HFFc6 (cell line): ENCODE measurements around the gene SLC10A7. TPM values are rescaled to one million over a fixed set of nuclear protein-coding genes. Genes with fewer than 3 reads are reported as not detected.

Experiments used
- DNase-seq: peaks from one replicate; pipeline ENCODE4 v3.0.0-alpha.2; 2018
- H3K27ac Mint-ChIP-seq: 2 replicates; pipeline ENCODE4 v1.8.0; 2020; ENCODE audit warnings: mild to moderate bottlenecking, mixed read lengths
- H3K27me3 Mint-ChIP-seq: 2 replicates; pipeline ENCODE4 v1.8.0; 2021; ENCODE audit warnings: mild to moderate bottlenecking, moderate library complexity, mixed read lengths; ENCODE audit not compliant: insufficient read depth
- H3K36me3 Mint-ChIP-seq: 2 replicates; pipeline ENCODE4 v1.8.0; 2021; ENCODE audit warnings: low read depth, mixed read lengths
- H3K4me1 Mint-ChIP-seq: 2 replicates; pipeline ENCODE4 v1.8.0; 2020; ENCODE audit warnings: low read depth, mixed read lengths
- H3K4me3 Mint-ChIP-seq: 2 replicates; pipeline ENCODE4 v1.8.0; 2020; ENCODE audit warnings: mild to moderate bottlenecking, moderate library complexity, mixed read lengths
- H3K9me3 Mint-ChIP-seq: 2 replicates; pipeline ENCODE4 v1.8.0; 2020; ENCODE audit warnings: mild to moderate bottlenecking, mixed read lengths
- CTCF ChIP-seq: fragments of 200-600 bp; sonication (generic); IDR thresholded peaks from 2 replicates; pipeline ENCODE4 v1.5.0; 2021; ENCODE audit warnings: antibody characterized with exemption, mild to moderate bottlenecking
- total RNA-seq, 6 experiments: library from RNA; stranded (reverse); fragmentation: NEBNext Ultra II Directional; extraction: Animal tissue kit (Norgen Biotek cat#: 25700); gene quantifications; 2 replicates in 1 of 6; 3 replicates in 5 of 6; pipeline ENCODE4 v1.2.3, GENCODE V29; 2021

The SLC10A7 gene
- total RNA-seq, 6 experiments from 2014 or later, result 8.8 to 13.2 (median 10.7) TPM

GRCh38 chr4:146236216-146236615, 285.5 kb downstream of the SLC10A7 start:
- Mint-ChIP-seq H3K4me1 (peaks cover 14% of the 10 kb centered on the region), H3K27me3 (peaks cover 1% of the 10 kb centered on the region), H3K36me3 (peaks cover 6% of the 10 kb centered on the region; the same call in 1 of the 2 replicates), H3K27ac (no peak overlapping the region), H3K4me3 (no peak overlapping the region), H3K9me3 (peaks cover 7% of the 10 kb centered on the region)
- no peak for TF ChIP-seq CTCF
- no peak for DNase-seq

DNA sequence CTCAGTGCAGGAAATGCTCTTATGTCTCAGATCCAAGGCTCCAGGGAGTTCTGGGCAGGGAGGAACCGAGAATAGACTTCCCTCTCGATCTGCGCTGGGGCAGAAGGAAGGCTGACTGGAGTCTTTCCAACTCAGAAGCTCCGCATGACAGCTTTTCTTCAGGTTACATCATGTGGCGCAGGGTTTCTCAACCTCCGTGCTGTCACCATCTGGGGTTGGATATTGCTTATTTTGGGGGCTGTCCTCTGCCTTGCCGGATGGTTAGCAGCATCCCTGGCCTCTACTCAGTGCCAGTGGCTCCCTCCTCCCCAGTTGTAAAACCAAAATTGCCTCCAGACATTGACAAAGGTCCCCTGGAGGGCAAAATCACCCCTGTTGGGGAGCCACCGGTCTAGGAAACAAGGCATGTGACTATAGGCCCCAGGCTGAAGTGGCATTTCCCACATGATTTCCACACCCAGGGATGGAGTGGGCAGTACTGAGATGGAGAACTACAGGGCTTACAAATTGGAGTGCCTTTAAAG, 286.0 kb downstream of the SLC10A7 start:
- Mint-ChIP-seq H3K4me3 (no peak overlapping the region), H3K9me3 (peaks cover 7% of the 10 kb centered on the region), H3K4me1 (peaks cover 9% of the 10 kb centered on the region), H3K27me3 (peaks cover 1% of the 10 kb centered on the region), H3K36me3 (peaks cover 6% of the 10 kb centered on the region; the same call in 1 of the 2 replicates), H3K27ac (no peak overlapping the region)
- no peak for TF ChIP-seq CTCF
- DNase-seq, result no peak

- no peak for DNase-seq
- H3K4me1 Mint-ChIP-seq, result no peaks in the 10 kb centered on the region
- no peak for TF ChIP-seq CTCF
Observed at GRCh38 chr4:146232131-146232722, 289.5 kb downstream of the SLC10A7 start.

DNA sequence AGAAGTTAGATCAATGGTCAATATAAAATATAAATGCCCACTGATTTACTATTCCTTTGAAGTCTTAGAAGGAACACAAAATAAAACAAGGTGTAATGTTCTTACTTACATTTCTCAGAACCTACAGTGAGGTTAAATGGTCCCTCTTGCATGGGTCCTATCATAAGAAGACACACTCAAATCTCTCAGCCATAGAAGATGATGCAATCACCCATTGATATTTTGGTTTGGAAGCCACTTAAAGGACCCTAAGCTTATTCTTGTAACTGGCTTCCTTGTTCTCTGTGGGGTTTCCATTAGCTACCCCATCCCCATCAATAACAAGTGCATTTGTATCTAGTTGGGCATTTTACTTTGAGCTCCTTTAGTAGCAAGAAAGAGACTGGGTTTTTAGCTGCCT, 292.3 kb downstream of the SLC10A7 start:
- no peak overlapping the region for H3K4me3 Mint-ChIP-seq
- no peak overlapping the region for H3K27ac Mint-ChIP-seq
- peaks cover 2% of the 10 kb centered on the region for H3K4me1 Mint-ChIP-seq
- peaks cover 1% of the 10 kb centered on the region; the same call in 1 of the 2 replicates for H3K27me3 Mint-ChIP-seq
- peaks cover 6% of the 10 kb centered on the region; the same call in 1 of the 2 replicates for H3K36me3 Mint-ChIP-seq
- TF ChIP-seq CTCF, result no peak
- H3K9me3 Mint-ChIP-seq, result peaks cover 7% of the 10 kb centered on the region
- DNase-seq, result no peak

More at GRCh38 chr4:146232131-146232722, 289.5 kb downstream of the SLC10A7 start:
- peaks cover 1% of the 10 kb centered on the region for H3K27me3 Mint-ChIP-seq
- no peak overlapping the region for H3K4me3 Mint-ChIP-seq
- H3K27ac Mint-ChIP-seq, result no peak overlapping the region
- H3K9me3 Mint-ChIP-seq, result peaks cover 7% of the 10 kb centered on the region
- H3K36me3 Mint-ChIP-seq, result peaks cover 6% of the 10 kb centered on the region; the same call in 1 of the 2 replicates

DNA sequence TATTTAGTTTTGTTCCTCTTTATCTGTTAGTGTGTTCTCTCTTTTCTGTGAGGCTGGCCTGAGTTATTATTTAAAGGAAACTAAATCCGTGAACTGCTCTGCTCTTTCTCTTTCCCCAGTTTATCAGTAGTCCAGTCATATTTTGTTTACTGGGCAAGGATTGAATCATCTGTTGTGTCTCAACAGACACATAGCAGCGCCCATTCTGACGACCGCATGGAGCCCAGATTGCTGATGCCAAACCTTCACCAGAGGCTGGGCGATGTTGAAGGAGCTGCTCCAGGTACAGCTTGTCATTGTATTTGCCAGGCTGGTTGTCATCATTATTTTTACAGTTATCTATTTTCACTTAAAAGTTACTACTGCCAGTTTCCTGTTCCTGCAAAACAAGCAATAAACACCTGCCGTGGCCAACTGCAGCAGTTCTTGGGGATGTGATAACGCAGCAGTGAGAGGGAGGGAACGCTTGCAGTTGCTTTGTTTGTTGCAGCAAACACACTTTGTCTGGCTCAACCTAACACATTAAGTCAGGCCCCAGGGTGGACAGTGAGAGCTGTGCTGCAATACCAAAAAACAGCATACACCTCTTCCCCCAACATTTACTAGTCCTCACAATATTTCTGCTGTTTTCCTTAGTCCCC, 297.3 kb downstream of the SLC10A7 start:
- DNase-seq, result no peak
- Mint-ChIP-seq H3K36me3 (no peaks in the 10 kb centered on the region), H3K27ac (no peak overlapping the region), H3K4me1 (peaks cover 16% of the 10 kb centered on the region), H3K4me3 (no peak overlapping the region), H3K9me3 (no peaks in the 10 kb centered on the region), H3K27me3 (peaks cover 2% of the 10 kb centered on the region; the same call in 1 of the 2 replicates)
- TF ChIP-seq CTCF, result no peak
